ENCODE results near the gene CDH23.

GRCh38 chr10:71603150-71603549 lies 206.4 kb downstream of the CDH23 start:
- no peak for TF ChIP-seq EP300 (IDR thresholded peaks at IDR 0.05)
- TF ChIP-seq POLR2A (IDR thresholded peaks at IDR 0.05): no peak
- no peak for TF ChIP-seq CTCF (IDR thresholded peaks at IDR 0.05)
- no peak for TF ChIP-seq POLR2AphosphoS5 (IDR thresholded peaks at IDR 0.05)

Measured in upper lobe of left lung (tissue), 4 donors.